ENCODE measurements around the gene PDZRN3.

- TF ChIP-seq CTCF (IDR thresholded peaks at IDR 0.05 in 2 of 3, conservative IDR thresholded peaks at IDR 0.05 in 1 of 3; ENCODE audit: borderline replicate concordance in 1 of 3, insufficient read depth in 1 of 3, low read depth in 2 of 3, low read length in 2 of 3) (no peak), POLR2A (IDR thresholded peaks at IDR 0.05; ENCODE audit: borderline replicate concordance, extremely low read depth, insufficient read depth, insufficient read length) (no peak), TCF7L2 (IDR thresholded peaks at IDR 0.05; ENCODE audit: borderline replicate concordance, extremely low read depth, insufficient read depth, insufficient read length) (no peak), REST (IDR thresholded peaks at IDR 0.05; ENCODE audit: low read depth) (no peak), ZBTB33 (IDR thresholded peaks at IDR 0.05; ENCODE audit: extremely low read depth, insufficient replicate concordance, low read length) (no peak), EZH2 (IDR thresholded peaks at IDR 0.05) (no peak), POLR2AphosphoS5 (IDR thresholded peaks at IDR 0.05; ENCODE audit: low read depth, low read length) (no peak)
Measured at GRCh38 chr3:73364517-73364916, 260.2 kb downstream of the PDZRN3 start.

All from HCT116 (cell line).